Subcutaneous adipose tissue (tissue), 4 donors: ENCODE data around the gene GPR18. TPM values are rescaled to one million over a fixed set of nuclear protein-coding genes. Genes with fewer than 3 reads are reported as not detected.

Experiments used
- total RNA-seq, 4 donors: library from RNA; depleted of rRNA; stranded (reverse); fragments of >200 nt; gene quantifications; one replicate each; pipeline ENCODE4 v1.1.0, GENCODE V29; 2016
- TF ChIP-seq, protein P1 (sequence below): fragments of 450-650 bp; IDR thresholded peaks from one replicate; pipeline ENCODE4 v1.5.1; 2016; ENCODE audit warnings: low read depth, mild to moderate bottlenecking, control low read depth, antibody characterized with exemption, moderate library complexity

The GPR18 gene
- total RNA-seq, 4 donors from 2014 or later = 0.51 TPM; not detected in 3

DNA sequence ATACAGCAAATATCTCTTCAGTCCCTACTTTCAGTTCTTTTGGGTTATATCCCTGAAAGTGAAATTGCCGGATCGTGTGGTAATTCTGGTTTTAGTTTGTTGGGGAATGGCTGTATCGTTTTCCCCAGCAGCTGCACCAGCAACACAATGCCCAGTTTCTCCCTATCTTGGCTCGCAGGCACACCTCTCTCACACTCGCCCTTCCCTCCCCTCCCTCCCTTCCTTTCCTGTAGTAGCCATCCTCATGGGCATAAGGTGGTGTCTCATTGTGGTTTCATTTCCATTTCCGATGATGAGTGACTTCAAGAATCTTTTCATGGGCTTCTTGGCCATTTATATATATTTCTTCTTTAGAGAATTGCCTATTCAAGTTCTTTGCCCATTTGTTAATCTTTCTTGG lies 8.6 kb upstream of the GPR18 start:
- TF ChIP-seq, protein P1, sequence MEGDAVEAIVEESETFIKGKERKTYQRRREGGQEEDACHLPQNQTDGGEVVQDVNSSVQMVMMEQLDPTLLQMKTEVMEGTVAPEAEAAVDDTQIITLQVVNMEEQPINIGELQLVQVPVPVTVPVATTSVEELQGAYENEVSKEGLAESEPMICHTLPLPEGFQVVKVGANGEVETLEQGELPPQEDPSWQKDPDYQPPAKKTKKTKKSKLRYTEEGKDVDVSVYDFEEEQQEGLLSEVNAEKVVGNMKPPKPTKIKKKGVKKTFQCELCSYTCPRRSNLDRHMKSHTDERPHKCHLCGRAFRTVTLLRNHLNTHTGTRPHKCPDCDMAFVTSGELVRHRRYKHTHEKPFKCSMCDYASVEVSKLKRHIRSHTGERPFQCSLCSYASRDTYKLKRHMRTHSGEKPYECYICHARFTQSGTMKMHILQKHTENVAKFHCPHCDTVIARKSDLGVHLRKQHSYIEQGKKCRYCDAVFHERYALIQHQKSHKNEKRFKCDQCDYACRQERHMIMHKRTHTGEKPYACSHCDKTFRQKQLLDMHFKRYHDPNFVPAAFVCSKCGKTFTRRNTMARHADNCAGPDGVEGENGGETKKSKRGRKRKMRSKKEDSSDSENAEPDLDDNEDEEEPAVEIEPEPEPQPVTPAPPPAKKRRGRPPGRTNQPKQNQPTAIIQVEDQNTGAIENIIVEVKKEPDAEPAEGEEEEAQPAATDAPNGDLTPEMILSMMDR = no peak

DNA sequence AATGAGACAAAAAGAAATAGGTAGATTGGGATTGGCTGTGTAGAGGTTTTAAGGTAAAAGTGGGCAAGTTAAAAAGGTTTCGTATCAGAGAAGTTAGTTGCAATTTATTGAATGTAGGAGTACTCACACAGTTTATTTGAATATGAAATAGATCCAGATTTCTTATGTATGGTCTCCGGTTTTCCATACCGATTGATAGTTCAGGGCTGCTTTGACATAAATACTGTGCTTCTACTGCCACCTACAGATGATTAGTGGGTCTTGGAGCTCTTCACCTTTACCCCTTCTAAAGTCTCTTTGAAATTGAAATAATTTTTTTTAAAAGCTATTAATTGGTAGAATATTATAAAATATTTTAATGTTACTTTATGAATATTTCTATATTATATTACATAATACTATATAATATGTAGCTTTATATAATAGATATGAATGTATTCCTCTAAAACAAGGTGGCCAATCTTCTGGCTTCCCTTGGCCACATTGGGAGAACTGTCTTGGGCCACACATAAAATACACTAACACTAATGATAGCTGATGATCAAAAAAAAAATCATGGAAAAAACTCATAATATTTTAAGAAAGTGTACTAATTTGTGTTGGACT lies 7.7 kb upstream of the GPR18 start:
- TF ChIP-seq, protein P1 = no peak

DNA sequence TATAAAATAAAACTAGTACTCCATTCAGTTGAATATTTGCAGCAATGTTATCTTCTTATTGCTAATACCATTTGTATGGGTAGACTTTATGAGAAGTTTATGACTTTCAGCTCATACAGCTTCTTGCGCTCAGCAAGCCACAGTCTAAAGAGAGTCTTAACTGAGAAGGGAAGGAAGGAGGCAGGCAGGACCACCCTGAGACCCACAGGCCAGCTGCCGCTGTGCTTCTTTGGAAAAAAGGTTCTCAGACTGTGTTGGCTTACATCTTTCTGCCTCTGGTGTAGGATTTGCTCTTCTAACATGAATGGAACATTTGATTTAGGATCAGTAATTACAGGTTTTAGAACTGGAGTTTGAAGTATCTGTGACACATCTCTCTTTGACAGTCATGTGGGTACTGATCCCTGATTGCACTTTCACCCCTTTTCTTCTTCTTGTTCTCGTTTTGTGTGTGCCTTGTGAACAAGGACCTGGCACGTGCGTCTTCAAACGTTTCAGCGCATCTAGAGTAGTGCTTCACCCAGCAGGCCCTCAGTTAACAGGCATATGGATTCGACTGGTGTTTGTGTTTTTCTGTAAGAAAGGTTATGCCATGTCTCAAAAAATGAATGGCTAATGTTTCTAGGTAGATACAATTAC lies 7.1 kb upstream of the GPR18 start:
- TF ChIP-seq, protein P1 = no peak

DNA sequence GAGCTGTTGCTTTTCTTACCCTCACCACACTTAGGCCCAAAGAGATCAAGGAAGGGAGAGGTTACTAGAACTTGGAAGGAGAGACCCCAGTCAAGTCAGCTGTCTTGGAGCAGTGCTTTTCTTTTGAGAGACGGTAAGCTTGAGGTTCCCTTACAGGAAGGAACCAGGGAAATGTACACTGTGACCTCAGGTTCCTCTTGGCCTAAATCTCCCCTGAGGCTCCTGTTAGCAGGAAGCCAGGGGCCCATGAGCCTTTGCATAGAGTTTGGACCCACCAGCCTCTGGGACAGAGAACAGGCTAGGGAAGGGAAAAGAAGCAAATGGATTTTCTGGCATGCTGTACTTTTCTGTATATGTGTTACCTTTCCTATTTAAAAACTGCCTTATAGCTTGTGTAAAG lies 5.9 kb upstream of the GPR18 start:
- TF ChIP-seq, protein P1 = no peak

DNA sequence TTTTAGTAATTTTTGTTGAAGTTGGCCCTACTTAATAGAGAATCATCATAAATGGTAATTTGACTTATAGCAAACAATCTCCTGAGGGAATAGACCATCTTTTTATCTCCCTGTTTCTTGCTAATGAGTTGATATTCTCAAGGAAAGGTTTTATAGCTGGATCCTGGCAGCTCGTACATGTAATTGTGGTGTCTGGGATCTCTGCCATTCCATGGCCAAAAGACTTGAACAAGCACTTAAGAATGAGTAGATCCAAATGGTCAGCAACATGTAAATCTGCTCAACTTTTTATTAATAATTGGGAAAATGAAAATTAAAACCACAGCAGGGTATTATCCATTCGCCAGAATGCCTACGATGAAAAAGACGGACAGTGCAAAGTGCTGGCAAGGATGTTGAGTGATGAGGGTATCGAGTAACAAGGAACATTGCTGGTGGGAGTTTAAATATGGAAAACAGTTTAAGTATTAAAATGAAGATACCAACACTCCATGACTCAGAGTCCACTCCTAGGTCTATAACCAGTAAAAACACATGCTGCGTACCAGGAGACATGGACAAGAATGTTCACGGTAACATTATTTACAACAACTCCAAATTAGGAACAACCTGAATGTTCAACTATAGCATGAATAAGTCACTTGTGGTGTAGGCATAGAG lies 5.1 kb upstream of the GPR18 start:
- TF ChIP-seq, protein P1 = no peak

DNA sequence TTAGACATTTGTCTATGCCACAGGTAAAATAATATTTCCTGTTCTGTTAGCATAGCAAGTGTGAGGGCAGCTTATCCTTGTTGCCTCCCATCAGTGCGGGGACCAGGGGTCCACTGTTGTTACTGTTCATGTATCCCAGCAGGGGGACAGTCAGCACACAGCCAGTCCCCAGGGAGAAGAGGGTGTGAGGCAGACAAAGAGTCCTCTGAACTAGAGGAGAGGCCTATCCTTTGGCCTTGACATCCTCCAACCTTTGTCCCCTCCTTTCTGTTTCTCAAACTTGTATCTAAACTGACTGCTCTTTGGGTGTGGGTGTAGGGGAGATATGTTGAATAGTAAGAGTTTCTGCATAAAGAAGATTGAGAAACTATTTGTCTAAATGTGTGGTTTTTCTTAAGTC lies 2.9 kb upstream of the GPR18 start:
- TF ChIP-seq, protein P1 = no peak

DNA sequence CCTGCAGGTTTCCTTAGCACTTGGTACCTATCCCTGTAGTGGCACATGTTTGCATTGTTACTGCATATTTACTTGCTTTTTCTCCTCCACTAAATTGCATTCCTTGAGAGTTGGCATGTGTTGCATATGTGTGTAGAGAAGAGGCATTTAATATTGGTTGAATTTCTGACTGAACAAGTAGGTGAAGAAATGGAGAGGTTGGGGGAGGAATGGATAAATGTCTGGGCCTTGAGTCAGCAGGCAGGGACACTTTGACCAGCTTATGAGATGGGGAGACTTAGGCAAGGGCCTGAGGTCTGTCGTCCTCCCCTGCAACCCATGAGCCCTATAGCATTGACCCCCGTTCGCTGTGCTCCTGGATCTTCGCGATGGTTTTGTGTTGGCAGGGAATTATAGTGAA lies 2.0 kb upstream of the GPR18 start:
- TF ChIP-seq, protein P1 = no peak
